AG20443 (cell line): Measurements from ENCODE around the gene NAA40.

Source experiments
- DNase-seq: peaks from one replicate; pipeline ENCODE4 v3.0.0; 2012; ENCODE audit warnings: low spot score, mixed read lengths

NAA40 gene

DNA sequence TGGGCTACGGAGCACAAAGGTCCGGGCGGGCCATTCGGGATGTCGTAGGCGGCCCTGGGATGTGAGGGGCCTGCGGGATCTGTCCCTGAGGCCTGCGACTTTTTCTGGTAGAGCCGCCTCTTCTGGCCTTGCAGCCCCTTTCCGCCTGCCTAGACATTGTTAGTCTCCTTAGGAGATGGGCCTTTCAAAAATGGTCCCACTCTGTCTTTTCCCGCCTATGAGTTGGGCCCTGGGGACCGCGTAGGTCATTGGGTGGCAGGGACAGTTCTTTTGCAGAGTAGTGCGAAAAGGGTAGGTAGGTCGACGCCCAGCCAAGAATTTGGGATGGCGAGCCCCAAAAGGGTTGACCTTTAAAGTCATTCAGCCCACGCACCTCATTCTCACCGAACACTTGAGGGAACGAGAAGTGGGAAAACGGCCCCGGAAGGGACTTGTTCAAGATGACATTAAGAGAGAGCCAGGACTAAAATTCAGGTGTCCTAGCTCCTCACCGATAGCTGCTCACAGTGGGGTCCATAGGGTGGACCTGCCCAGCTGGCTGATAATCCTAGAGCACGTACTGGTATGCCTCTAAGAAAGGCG is 48.2 kb downstream of the NAA40 start:
- no peak for DNase-seq

- no peak for DNase-seq
Observed at GRCh38 chr11:63991558-63991957, 52.8 kb downstream of the NAA40 start.

- DNase-seq: no peak
Observed at GRCh38 chr11:63993100-63993499, 54.3 kb downstream of the NAA40 start.

GRCh38 chr11:63993993-63994392 is 55.2 kb downstream of the NAA40 start:
- no peak for DNase-seq

DNA sequence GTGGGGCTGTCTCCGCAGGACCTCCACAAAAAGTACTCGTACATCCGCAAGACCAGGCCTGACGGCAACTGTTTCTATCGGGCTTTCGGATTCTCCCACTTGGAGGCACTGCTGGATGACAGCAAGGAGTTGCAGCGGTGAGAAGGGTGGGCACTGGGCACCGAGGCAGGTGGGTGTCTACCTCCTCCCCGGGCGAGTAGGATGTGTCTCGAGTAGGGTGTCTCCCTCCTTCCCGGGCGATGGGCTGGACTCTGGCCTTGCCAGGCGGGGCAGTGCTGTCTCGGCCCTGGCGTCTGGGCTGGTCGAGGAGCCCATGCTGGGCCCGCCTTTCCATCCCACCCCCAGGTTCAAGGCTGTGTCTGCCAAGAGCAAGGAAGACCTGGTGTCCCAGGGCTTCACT is 57.7 kb downstream of the NAA40 start:
- no peak for DNase-seq

DNA sequence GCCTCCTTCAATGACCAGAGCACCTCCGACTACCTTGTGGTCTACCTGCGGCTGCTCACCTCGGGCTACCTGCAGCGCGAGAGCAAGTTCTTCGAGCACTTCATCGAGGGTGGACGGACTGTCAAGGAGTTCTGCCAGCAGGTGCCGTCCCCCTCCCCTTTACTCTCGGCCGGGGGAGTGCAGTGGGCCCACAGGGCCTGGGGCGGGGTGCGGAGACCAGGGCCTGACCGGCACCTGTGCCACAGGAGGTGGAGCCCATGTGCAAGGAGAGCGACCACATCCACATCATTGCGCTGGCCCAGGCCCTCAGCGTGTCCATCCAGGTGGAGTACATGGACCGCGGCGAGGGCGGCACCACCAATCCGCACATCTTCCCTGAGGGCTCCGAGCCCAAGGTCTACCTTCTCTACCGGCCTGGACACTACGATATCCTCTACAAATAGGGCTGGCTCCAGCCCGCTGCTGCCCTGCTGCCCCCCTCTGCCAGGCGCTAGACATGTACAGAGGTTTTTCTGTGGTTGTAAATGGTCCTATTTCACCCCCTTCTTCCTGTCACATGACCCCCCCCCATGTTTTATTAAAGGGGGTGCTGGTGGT is 58.4 kb downstream of the NAA40 start:
- DNase-seq: no peak

- DNase-seq: no peak
Observed at GRCh38 chr11:63997801-63998337, 59.1 kb downstream of the NAA40 start.

DNA sequence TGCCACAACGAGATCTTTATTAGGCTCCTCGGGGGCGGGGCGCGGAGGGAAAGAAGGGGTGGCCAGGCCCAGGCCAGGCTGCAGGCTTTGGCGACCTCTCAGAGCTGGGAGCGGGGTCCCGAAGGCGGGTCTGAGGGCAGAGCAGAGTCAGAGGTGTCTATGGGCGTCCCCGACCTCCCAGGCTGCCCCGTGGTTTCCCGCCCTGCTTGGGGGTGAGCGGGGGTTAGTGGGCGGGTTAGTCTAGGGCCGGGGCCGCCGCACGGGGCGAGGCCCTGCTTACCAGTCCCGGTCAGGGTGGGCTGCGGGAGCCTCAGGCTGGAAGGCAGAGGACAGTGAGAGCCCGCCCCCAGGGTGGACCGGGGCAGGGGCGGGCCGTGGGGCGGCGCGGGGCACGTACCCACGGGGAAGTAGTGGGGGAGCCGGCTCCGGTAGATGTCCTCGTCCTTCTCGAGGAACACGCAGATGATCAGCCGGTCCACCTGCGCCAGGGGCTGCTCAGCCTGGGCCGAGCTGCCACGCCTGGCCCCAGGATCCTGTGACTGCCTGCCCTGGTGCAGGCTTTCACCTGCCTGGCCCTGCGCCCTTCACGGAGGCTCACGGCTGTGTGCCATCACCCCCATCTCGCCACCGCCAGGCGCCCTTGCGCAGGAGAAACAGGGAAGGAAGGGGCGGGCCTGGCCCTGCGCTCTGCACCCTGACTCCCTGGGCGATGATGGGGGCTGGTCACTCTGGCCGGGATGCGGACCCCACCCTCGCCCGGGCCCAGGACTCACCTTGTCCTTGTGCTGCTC is 60.0 kb downstream of the NAA40 start:
- DNase-seq: no peak

GRCh38 chr11:63999349-64000025 is 60.7 kb downstream of the NAA40 start:
- DNase-seq: peak; percentile 73

DNA sequence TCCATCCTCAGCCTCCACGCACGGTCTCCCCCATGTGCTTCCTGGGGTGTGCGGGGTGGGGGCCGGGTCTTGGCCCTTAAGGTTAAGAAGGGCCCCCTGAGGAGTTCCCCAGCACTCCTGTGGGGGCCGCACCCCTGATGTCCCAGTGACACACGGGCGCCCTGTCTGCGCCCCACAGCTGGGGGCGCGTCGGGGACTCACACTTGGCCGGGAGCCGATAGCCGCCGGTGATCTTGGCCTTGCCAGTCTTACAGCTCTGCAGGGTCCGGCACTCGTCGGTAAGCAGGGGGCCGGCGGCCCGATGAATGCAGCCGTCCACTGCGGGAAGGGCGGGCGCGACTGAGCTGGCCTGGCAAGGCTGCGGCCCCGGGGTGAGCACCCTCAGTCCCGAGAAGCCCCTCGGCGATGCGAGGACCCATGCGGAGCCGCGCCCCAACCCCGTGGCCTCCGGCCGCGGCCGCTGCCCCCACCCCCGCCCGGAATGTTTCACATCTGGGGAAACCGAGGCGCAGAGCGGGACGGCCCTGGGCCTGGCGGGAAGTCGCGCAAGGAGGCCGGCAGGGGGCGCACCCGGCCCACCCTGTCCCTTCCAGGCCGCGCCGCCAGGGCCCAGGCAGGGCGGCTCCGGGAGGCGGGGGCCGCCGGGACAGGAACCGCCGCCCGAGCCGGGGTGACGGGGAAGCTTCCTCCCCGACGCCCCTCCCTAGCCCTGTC is 61.4 kb downstream of the NAA40 start:
- DNase-seq: peak; percentile 96

- no peak for DNase-seq
Observed at GRCh38 chr11:64000740-64001483, 62.1 kb downstream of the NAA40 start.

DNA sequence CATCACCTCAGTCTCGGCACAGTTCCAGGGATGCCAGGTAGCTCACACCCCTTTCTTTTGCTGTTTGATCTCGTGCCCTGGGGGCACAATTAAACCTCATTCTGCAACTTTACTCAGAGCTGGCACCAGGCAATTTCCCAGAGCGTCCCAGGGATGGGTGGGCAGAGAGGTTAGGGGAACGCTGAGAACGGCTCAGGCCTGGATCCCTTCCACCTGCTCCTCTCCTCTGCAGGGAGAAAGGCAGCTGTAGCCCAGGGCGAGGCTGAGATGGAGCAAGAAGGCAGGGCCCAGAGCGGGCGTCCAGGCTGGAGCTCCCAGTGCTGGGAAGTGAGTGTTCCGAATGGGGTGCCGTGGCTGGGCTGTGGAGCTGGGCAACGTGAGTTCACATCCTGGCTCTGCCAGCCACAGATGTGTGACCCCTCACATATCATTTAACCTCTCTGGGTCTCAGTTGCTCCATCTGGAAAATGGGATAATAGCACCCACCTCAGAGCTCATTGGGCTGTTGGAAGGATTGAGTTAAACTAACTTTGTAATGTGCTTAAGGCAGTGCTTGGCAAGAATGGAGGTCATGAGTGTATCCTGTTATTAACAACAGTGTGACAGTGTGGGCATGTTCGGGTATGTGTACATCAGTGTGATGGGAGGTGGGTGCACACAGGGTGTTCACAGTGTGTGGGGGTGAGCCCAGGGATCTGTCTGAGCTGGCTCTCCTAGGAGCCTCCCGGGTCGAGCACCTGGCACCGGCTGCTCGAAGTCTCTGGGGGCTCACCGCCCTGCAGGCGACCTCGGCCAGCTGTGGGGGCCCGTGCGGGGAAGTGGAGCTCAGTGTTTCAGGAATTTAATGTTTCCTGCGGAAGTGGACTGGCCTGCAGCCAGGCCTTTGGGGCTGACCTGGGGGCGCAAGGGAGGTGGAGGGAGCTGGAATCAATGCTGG is 63.0 kb downstream of the NAA40 start:
- no peak for DNase-seq

DNA sequence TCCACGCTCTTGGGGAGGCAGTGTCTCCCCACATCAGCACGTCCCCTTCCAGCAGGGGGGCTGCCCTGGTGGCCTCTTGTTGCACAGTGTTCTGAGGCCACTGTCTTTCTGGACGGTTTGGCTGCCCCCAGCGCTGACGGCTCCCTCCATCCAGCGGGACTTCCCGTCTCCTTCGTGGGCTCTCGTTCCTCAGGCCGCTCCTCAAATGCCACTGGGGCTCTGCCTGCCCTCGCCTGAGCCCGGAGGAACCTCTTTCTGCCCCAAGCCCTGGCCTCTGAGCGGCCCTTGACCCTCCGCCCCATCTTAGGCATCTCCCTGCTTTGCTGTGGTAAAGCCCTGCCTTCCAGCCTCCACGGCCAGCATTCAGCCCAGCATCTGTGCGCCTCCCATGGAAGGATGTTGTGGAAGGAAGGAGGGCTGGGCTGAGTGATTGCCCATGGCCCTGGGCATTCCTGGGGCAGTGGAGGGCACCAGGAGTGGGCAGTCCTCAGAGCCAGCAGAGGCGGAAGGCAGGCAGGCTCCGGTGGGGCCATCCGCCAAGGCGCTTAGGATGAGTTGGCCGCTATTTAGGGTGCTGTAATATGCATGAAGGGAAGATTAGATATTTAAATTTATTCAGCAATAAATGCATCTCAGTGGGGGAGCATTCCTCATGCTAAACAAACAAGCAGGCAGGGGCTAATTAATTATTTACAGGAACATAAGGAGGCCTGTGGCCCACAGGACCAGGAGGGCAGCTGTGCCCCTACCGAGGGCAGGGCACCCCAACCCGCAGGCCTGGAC is 65.2 kb downstream of the NAA40 start:
- DNase-seq: no peak

DNA sequence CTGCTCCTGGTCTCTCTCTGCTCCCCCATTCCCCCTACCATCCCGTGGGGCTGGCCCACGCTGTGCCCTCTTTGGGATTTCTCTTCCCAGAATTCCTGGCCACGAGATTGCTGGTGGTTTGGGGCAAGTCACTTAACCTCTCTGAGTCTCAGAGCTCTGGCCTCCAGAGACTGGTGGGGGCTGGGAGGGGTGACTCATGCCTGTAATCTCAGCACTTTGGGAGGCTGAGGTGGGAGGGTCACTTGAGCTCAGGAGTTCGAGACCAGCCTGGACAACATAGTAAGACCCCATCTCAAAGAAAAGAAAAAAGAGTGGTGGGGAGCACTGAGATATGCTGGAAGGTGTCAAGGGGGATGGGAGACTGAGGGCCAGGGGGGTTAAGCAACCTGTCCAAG is 65.8 kb downstream of the NAA40 start:
- DNase-seq: no peak

DNA sequence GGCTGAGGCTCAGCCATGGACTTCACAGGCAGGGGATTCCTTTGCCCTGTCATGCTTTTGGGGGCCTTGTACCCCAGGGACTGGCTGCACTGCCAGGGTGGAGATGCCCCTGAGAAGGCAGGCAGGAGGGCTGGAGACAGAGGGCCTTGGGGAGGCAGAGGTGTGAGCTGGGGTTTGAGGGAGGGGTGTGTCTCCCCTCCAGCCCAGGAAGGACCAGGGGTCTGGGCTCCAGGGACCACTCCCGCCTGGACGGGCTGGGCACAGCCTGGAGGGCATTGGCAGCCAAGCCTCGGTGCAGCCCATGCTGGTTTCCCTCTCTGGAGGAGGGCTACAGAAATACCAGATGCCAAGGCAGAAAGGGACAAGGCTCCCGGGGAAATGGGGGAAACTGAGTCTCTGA is 66.9 kb downstream of the NAA40 start:
- DNase-seq: no peak

GRCh38 chr11:64006398-64006797 is 67.6 kb downstream of the NAA40 start:
- no peak for DNase-seq
